ENCODE measurements around the gene CNTN5.
A peak's percentile ranks its signal among the peaks of the same experiment; 100 is the strongest.
"Not testable (repeated sequence)": the region's sequence is repeated elsewhere in the genome, so short reads cannot be mapped to it uniquely, and the experiment has no call there.

CNTN5 gene

GRCh38 chr11:99281331-99281730 is 260.6 kb downstream of the CNTN5 start:
- FAIRE-seq (no peak), DNase-seq (ENCODE audit: insufficient read length, low spot score) (no peak)
- TF ChIP-seq CTCF (IDR thresholded peaks at IDR 0.05; ENCODE audit: insufficient read depth, missing control alignments) = no peak

- not testable (repeated sequence) for FAIRE-seq; DNase-seq (ENCODE audit: insufficient read length, low spot score)
- peak; percentile 21 for TF ChIP-seq CTCF (IDR thresholded peaks at IDR 0.05; ENCODE audit: insufficient read depth, missing control alignments)
Measured at GRCh38 chr11:99297925-99298324, 277.2 kb downstream of the CNTN5 start.

GRCh38 chr11:99307510-99308088 is 286.9 kb downstream of the CNTN5 start:
- no peak for DNase-seq (ENCODE audit: insufficient read length, low spot score)
- FAIRE-seq = no peak
- TF ChIP-seq CTCF (IDR thresholded peaks at IDR 0.05; ENCODE audit: insufficient read depth, missing control alignments) = no peak

GRCh38 chr11:99311870-99312269 is 291.1 kb downstream of the CNTN5 start:
- TF ChIP-seq CTCF (IDR thresholded peaks at IDR 0.05; ENCODE audit: insufficient read depth, missing control alignments) = no peak
- no peak for DNase-seq (ENCODE audit: insufficient read length, low spot score)
- FAIRE-seq = no peak

- DNase-seq (ENCODE audit: insufficient read length, low spot score) = no peak
- FAIRE-seq = no peak
Measured at GRCh38 chr11:99316776-99317520, 296.2 kb downstream of the CNTN5 start.

GRCh38 chr11:99320769-99321290 is 300.1 kb downstream of the CNTN5 start:
- no peak for TF ChIP-seq CTCF (IDR thresholded peaks at IDR 0.05; ENCODE audit: insufficient read depth, missing control alignments)
- DNase-seq (ENCODE audit: insufficient read length, low spot score) (no peak), FAIRE-seq (no peak)

More at GRCh38 chr11:99316776-99317520, 296.2 kb downstream of the CNTN5 start:
- TF ChIP-seq CTCF (IDR thresholded peaks at IDR 0.05; ENCODE audit: insufficient read depth, missing control alignments) = no peak

GRCh38 chr11:99325847-99326246 is 305.1 kb downstream of the CNTN5 start:
- TF ChIP-seq CTCF (IDR thresholded peaks at IDR 0.05; ENCODE audit: insufficient read depth, missing control alignments) = no peak
- FAIRE-seq (no peak), DNase-seq (ENCODE audit: insufficient read length, low spot score) (no peak)
